ENCODE measurements around the gene ATP11C. TPM values are rescaled to one million over a fixed set of nuclear protein-coding genes. Genes with fewer than 3 reads are reported as not detected.
"Not testable (repeated sequence)": the region's sequence is repeated elsewhere in the genome, so short reads cannot be mapped to it uniquely, and the experiment has no call there.

Gene ATP11C
- polyA plus RNA-seq, 1 experiment, result 43.4 TPM

- Histone ChIP-seq H3K4me3 (ENCODE audit: low read depth, low read length) (no peak overlapping the region), H3K27me3 (ENCODE audit: control insufficient read depth, insufficient read depth, low read length) (peaks cover 3% of the 10 kb centered on the region), H3K9me3 (ENCODE audit: control insufficient read depth, insufficient read depth, low read length) (no peaks in the 10 kb centered on the region), H3K27ac (ENCODE audit: low read depth, low read length) (no peak overlapping the region)
- CTCF ChIA-PET, result no interaction called here
- POLR2A ChIA-PET, result no interaction called here
- no peak for DNase-seq (ENCODE audit: low read depth, low spot score)
- TF ChIP-seq, protein P1, sequence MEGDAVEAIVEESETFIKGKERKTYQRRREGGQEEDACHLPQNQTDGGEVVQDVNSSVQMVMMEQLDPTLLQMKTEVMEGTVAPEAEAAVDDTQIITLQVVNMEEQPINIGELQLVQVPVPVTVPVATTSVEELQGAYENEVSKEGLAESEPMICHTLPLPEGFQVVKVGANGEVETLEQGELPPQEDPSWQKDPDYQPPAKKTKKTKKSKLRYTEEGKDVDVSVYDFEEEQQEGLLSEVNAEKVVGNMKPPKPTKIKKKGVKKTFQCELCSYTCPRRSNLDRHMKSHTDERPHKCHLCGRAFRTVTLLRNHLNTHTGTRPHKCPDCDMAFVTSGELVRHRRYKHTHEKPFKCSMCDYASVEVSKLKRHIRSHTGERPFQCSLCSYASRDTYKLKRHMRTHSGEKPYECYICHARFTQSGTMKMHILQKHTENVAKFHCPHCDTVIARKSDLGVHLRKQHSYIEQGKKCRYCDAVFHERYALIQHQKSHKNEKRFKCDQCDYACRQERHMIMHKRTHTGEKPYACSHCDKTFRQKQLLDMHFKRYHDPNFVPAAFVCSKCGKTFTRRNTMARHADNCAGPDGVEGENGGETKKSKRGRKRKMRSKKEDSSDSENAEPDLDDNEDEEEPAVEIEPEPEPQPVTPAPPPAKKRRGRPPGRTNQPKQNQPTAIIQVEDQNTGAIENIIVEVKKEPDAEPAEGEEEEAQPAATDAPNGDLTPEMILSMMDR (IDR thresholded peaks at IDR 0.05; ENCODE audit: low read depth, low read length), result no peak
These were observed 38.5 kb upstream of the ATP11C start for GRCh38 chrX:139971394-139971749.

GRCh38 chrX:139969286-139969685 is 36.4 kb upstream of the ATP11C start:
- peaks cover 3% of the 10 kb centered on the region for H3K27me3 ChIP-seq (ENCODE audit: control insufficient read depth, insufficient read depth, low read length)
- ChIA-PET POLR2A (no interaction called here), CTCF (no interaction called here)
- TF ChIP-seq, protein P1 (IDR thresholded peaks at IDR 0.05; ENCODE audit: low read depth, low read length), result no peak
- DNase-seq (ENCODE audit: low read depth, low spot score), result no peak
- no peaks in the 10 kb centered on the region for H3K9me3 ChIP-seq (ENCODE audit: control insufficient read depth, insufficient read depth, low read length)
- no peak overlapping the region for H3K27ac ChIP-seq (ENCODE audit: low read depth, low read length)
- no peak overlapping the region for H3K4me3 ChIP-seq (ENCODE audit: low read depth, low read length)

DNA sequence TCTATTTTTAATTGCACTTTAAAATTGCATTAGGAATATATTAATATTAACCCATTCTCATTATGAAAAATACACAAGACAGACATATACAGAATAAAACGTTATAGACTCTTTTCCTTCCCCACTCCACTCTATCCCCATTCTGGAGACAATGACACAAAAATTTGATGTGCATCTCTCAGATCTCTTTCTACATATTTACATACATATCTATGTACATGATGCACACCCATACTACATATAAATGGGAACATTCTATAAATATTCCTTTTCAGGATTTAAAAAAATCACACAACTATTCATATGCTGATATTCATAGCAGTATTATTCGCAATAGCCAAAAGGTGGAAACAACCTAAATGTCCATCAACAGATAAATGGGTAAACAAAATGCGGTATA is 34.9 kb upstream of the ATP11C start:
- DNase-seq (ENCODE audit: low read depth, low spot score), result no peak
- H3K9me3 ChIP-seq (ENCODE audit: control insufficient read depth, insufficient read depth, low read length), result no peaks in the 10 kb centered on the region
- ChIA-PET POLR2A (no interaction called here), CTCF (no interaction called here)
- H3K4me3 ChIP-seq (ENCODE audit: low read depth, low read length), result no peak overlapping the region
- TF ChIP-seq, protein P1 (IDR thresholded peaks at IDR 0.05; ENCODE audit: low read depth, low read length), result no peak
- peaks cover 3% of the 10 kb centered on the region for H3K27me3 ChIP-seq (ENCODE audit: control insufficient read depth, insufficient read depth, low read length)
- no peak overlapping the region for H3K27ac ChIP-seq (ENCODE audit: low read depth, low read length)

- H3K9me3 ChIP-seq (ENCODE audit: control insufficient read depth, insufficient read depth, low read length), result no peaks in the 10 kb centered on the region
- POLR2A ChIA-PET, result no interaction called here
- peaks cover 3% of the 10 kb centered on the region for H3K27me3 ChIP-seq (ENCODE audit: control insufficient read depth, insufficient read depth, low read length)
- CTCF ChIA-PET, result interaction anchor here (1.1 to 1.7 kb wide), 2 partner anchors 8 to 25 kb away, joined by 3 to 5 read pairs; no protein-coding TSS in a partner anchor
- TF ChIP-seq, protein P1 (IDR thresholded peaks at IDR 0.05; ENCODE audit: low read depth, low read length), result peak; percentile 29
- no peak overlapping the region for H3K27ac ChIP-seq (ENCODE audit: low read depth, low read length)
- H3K4me3 ChIP-seq (ENCODE audit: low read depth, low read length), result no peak overlapping the region
- DNase-seq (ENCODE audit: low read depth, low spot score), result no peak
These were observed 34.4 kb upstream of the ATP11C start for GRCh38 chrX:139967300-139967699.

DNA sequence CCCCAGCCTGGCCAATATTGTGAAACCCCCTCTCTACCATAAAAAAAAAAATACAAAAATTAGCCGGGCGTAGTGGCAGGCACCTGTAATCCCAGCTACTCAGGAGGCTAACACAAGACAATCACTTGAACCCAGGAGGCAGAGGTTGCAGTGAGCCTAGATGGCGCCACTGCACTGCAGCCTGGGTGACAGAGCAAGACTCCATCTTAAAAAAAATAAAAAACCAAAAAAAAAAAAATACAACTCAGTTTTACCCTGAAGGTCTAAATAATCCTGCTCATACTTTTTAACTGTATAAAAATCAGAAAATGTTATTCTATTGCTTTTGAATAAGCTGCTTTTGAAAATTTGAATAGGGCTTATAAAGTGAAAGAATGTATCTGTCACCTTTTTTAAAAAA is 33.3 kb upstream of the ATP11C start:
- CTCF ChIA-PET, result interaction anchor here (0.6 to 1.7 kb wide), 6 partner anchors 9 to 247 kb away, joined by 3 to 5 read pairs (median 4); no protein-coding TSS in a partner anchor
- DNase-seq (ENCODE audit: low read depth, low spot score), result not testable (repeated sequence)

DNA sequence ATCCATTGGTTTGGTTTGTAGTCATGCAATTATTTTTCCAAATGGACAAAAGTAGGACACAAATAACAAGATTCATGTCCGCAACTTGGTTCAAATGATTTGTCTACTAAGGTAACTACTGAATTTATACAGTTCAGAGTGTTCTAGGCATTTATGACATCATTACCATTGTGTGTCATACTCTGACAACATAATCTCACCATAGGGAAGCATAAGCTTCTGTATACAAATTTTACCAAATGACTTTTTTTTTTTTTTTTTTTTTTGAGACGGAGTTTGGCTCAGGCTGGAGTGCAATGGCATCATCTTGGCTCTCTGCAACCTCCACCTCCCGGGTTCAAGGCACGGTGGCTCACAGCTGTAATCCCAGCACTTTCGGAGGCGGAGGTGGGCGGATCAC is 32.6 kb upstream of the ATP11C start, which contains the start of gene CXorf66:
Gene CXorf66 (minus strand): TSS at position 101 of the 400 bp plus-strand sequence. CDS start 25 bp downstream, at position 76.
- CTCF ChIA-PET, result interaction anchor here (0.6 to 1.7 kb wide), 6 partner anchors 17 to 407 kb away, joined by 3 to 5 read pairs (median 3); no protein-coding TSS in a partner anchor
- DNase-seq (ENCODE audit: low read depth, low spot score), result no peak
- POLR2A ChIA-PET, result no interaction called here
- Histone ChIP-seq H3K4me3 (ENCODE audit: low read depth, low read length) (no peak within 1 kb of the TSS), H3K9me3 (ENCODE audit: control insufficient read depth, insufficient read depth, low read length) (no peaks in the 10 kb centered on the region), H3K27me3 (ENCODE audit: control insufficient read depth, insufficient read depth, low read length) (no peaks in the 10 kb centered on the region), H3K27ac (ENCODE audit: low read depth, low read length) (no peak within 1 kb of the TSS)
- TF ChIP-seq, protein P1 (IDR thresholded peaks at IDR 0.05; ENCODE audit: low read depth, low read length), result no peak

More for the DNA sequence above, 33.3 kb upstream of the ATP11C start:
- H3K27ac ChIP-seq (ENCODE audit: low read depth, low read length); H3K4me3 ChIP-seq (ENCODE audit: low read depth, low read length); H3K27me3 ChIP-seq (ENCODE audit: control insufficient read depth, insufficient read depth, low read length); POLR2A ChIA-PET; H3K9me3 ChIP-seq (ENCODE audit: control insufficient read depth, insufficient read depth, low read length): not testable (repeated sequence)

DNA sequence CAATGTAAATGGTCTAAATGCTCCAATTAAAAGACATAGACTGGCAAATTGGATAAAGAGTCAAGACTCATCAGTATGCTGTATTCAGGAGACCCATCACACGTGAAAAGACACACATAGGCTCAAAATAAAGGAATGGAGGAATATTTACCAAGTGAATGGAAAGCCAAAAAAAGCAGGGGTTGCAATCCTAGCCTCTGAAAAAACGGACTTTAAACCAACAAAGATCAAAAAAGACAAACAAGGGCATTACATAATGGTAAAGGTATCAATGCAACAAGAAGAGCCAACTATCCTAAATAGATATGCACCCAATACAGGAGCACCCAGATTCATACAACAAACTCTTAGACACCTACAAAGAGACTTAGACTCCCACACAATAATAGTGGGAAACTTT is 28.2 kb upstream of the ATP11C start:
- H3K27ac ChIP-seq (ENCODE audit: low read depth, low read length); H3K27me3 ChIP-seq (ENCODE audit: control insufficient read depth, insufficient read depth, low read length); DNase-seq (ENCODE audit: low read depth, low spot score); H3K9me3 ChIP-seq (ENCODE audit: control insufficient read depth, insufficient read depth, low read length); POLR2A ChIA-PET; CTCF ChIA-PET; H3K4me3 ChIP-seq (ENCODE audit: low read depth, low read length): not testable (repeated sequence)
